ENCODE results near the gene FAM186B.

The FAM186B gene

GRCh38 chr12:49633703-49634345, 28.4 kb upstream of the FAM186B start:
- TF ChIP-seq CTCF (IDR thresholded peaks at IDR 0.05; ENCODE audit: borderline replicate concordance, insufficient read depth, low read depth, low read length) = no peak
- no peak overlapping the region for H3K4me3 ChIP-seq (ENCODE audit: low read depth, low read length)

- no peak for TF ChIP-seq CTCF (IDR thresholded peaks at IDR 0.05; ENCODE audit: borderline replicate concordance, insufficient read depth, low read depth, low read length)
- no peak overlapping the region for H3K4me3 ChIP-seq (ENCODE audit: low read depth, low read length)
Measured at GRCh38 chr12:49632986-49633702, 27.7 kb upstream of the FAM186B start.

DNA sequence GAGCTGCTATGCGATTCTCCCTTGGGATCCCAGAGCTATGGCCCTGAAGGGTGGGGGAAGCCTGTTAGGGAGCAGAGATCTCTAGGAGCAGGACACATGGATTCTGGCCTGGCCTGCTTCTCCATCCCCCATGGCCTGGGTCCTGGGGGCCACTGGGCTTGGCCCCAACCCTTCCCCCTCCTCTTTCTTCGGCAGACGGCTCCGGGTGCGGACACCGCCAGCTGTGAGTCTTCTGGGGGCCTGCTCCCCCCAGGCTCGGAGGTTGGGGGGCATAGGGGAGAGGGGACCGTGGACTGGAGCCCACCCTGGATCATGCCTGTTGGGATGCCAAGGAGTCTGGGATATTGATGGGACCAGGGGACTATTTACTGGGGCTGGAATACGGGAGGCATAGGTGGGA, 27.0 kb upstream of the FAM186B start:
- H3K4me3 ChIP-seq (ENCODE audit: low read depth, low read length) = no peak overlapping the region
- no peak for TF ChIP-seq CTCF (IDR thresholded peaks at IDR 0.05; ENCODE audit: borderline replicate concordance, insufficient read depth, low read depth, low read length)

DNA sequence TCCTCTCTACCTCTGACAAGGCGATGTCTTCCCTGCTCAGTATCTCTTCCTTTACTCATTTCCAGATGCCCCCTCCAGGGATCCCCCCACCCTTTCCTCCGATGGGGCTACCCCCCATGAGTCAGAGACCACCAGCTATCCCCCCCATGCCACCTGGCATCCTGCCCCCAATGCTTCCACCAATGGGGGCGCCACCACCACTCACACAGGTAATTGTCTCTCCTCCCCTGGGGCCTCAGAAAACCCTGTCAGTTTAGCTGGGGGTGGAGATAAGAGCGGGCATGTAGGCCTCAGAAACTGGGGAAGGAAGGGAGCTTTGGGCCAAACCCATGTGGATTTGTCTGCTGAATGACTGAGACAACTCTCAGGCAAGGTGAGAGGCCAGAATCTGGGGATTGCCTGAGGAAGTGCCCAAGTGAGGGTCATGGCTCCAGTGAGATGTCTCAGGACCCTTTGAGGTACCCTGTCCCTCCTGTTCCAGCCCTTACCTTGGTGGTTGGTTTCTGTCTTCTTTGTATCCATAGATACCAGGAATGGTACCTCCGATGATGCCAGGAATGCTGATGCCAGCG, 26.0 kb upstream of the FAM186B start:
- TF ChIP-seq CTCF (IDR thresholded peaks at IDR 0.05; ENCODE audit: borderline replicate concordance, insufficient read depth, low read depth, low read length) = no peak
- no peak overlapping the region for H3K4me3 ChIP-seq (ENCODE audit: low read depth, low read length)

DNA sequence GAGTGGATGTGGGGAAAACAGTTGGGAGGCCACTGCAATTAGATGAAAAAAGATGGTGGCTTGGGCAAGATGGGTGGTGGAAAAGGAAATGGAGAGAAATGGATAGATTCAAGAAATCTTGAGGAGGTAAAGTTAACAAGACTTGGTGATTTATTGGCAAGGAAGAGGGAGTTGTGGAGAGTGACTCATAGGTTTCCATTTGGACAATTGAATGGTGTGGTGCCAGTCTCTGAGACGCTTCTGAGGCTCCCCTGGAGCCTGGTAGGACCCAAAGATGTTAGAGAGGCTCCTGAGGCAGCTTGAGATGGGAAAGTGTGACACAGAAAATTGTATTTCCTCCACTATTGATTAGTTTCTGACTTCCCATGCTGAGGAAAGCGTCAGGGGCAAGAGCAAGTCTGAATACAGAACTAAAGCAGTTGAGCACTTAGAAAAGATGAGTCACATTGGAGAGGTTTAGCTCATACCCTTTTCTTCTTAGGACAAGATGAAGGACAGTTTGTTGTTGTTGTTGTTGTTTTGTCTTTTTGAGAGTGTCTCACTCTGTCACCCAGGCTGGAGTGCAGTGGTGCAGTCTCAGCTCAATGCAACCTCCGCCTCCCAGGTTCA, 22.4 kb upstream of the FAM186B start:
- no peak overlapping the region for H3K4me3 ChIP-seq (ENCODE audit: low read depth, low read length)
- no peak for TF ChIP-seq CTCF (IDR thresholded peaks at IDR 0.05; ENCODE audit: borderline replicate concordance, insufficient read depth, low read depth, low read length)

DNA sequence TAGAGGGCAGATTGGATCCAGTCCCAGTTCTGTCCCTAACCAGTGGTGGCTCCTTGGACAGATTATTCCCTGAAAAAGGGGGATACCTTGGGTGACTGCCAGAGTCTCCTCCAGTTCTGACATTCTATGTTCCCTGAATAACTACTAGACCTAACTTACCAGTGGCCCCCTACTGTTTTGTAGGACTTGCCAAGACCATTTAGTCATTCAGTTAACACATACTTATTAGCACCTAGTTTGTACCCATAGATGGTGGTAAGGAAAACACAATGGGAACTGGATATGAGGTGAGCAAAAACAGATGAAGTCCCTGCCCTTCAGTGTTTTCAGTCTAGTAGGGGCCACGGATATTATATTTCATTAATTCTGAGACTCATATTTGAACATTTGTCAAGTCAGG, 21.4 kb upstream of the FAM186B start:
- TF ChIP-seq CTCF (IDR thresholded peaks at IDR 0.05; ENCODE audit: borderline replicate concordance, insufficient read depth, low read depth, low read length) = no peak
- no peak overlapping the region for H3K4me3 ChIP-seq (ENCODE audit: low read depth, low read length)
